Fibroblast of mammary gland (primary cell): Measurements from ENCODE around the gene NQO1.

Source experiments
- DNase-seq: peaks from one replicate; pipeline ENCODE4 v3.0.0-alpha.2; 2010; ENCODE audit warnings: low read depth
- H3K4me3 ChIP-seq: 2 replicates; pipeline ENCODE4 v1.5.1; 2011; ENCODE audit warnings: low read depth, mild to moderate bottlenecking, low read length, moderate library complexity; ENCODE audit not compliant: control insufficient read depth
- CTCF ChIP-seq: conservative IDR thresholded peaks from 2 replicates; pipeline ENCODE4 v1.5.1; 2011; ENCODE audit warnings: low read depth, low read length, inconsistent platforms; ENCODE audit not compliant: control insufficient read depth, insufficient read depth

The NQO1 gene

GRCh38 chr16:69669577-69669976, 56.8 kb downstream of the NQO1 start:
- TF ChIP-seq CTCF, result no peak
- H3K4me3 ChIP-seq, result no peak overlapping the region
- DNase-seq, result peak; percentile 11

- no peak for DNase-seq
- no peak overlapping the region for H3K4me3 ChIP-seq
- no peak for TF ChIP-seq CTCF
These were observed 62.5 kb downstream of the NQO1 start for GRCh38 chr16:69663846-69664245.

GRCh38 chr16:69662901-69663300, 63.5 kb downstream of the NQO1 start:
- DNase-seq, result no peak
- no peak overlapping the region for H3K4me3 ChIP-seq
- no peak for TF ChIP-seq CTCF

- no peak overlapping the region for H3K4me3 ChIP-seq
- no peak for TF ChIP-seq CTCF
- DNase-seq, result no peak
These were observed 66.2 kb downstream of the NQO1 start for GRCh38 chr16:69660166-69660565.
